ENCODE measurements around the gene BRWD1. TPM values are rescaled to one million over a fixed set of nuclear protein-coding genes. Genes with fewer than 3 reads are reported as not detected.

BRWD1 gene
- total RNA-seq, 1 experiment from 2014 or later = 53.3 TPM

- TF ChIP-seq ERG (CRISPR knock-in tag; IDR thresholded peaks at IDR 0.05) (no peak), E2F1 (CRISPR knock-in tag; IDR thresholded peaks at IDR 0.05) (no peak), ZNF532 (CRISPR knock-in tag; IDR thresholded peaks at IDR 0.05; ENCODE audit: borderline replicate concordance) (no peak)
Measured at GRCh38 chr21:39209334-39209688, 104.1 kb downstream of the BRWD1 start (continued).

- no peak for DNase-seq (ENCODE audit: low spot score)
- CTCF ChIA-PET = no interaction called here
- TF ChIP-seq AFF4 (CRISPR knock-in tag; IDR thresholded peaks at IDR 0.05; ENCODE audit: borderline replicate concordance) = no peak
- no peak for TF ChIP-seq ZNF425 (CRISPR knock-in tag; conservative IDR thresholded peaks at IDR 0.05)
- TF ChIP-seq ZNF121 (CRISPR knock-in tag; IDR thresholded peaks at IDR 0.05) = no peak
- TF ChIP-seq ETV6 (CRISPR knock-in tag; IDR thresholded peaks at IDR 0.05) = no peak
- TF ChIP-seq ZBTB21 (CRISPR knock-in tag; IDR thresholded peaks at IDR 0.05; ENCODE audit: borderline replicate concordance) = no peak
- no peak for TF ChIP-seq GRHL2 (CRISPR knock-in tag; IDR thresholded peaks at IDR 0.05; ENCODE audit: insufficient replicate concordance, severe bottlenecking)
- TF ChIP-seq ZNF232 (CRISPR knock-in tag; IDR thresholded peaks at IDR 0.05) = no peak
- no peak for TF ChIP-seq STAT6 (CRISPR knock-in tag; conservative IDR thresholded peaks at IDR 0.05; ENCODE audit: low read depth)
- no peak for TF ChIP-seq HMGA2 (CRISPR knock-in tag; IDR thresholded peaks at IDR 0.05)
- no peak for TF ChIP-seq ESRRA (CRISPR knock-in tag; IDR thresholded peaks at IDR 0.05; ENCODE audit: borderline replicate concordance)
- TF ChIP-seq USF1 (CRISPR knock-in tag; IDR thresholded peaks at IDR 0.05) = no peak
- TF ChIP-seq MAX (CRISPR knock-in tag; IDR thresholded peaks at IDR 0.05) = no peak
- no peak for TF ChIP-seq SMAD3 (CRISPR knock-in tag; IDR thresholded peaks at IDR 0.05; ENCODE audit: borderline replicate concordance)
- no peak for TF ChIP-seq GABPB1 (CRISPR knock-in tag; IDR thresholded peaks at IDR 0.05)
Measured at GRCh38 chr21:39208624-39209333, 104.7 kb downstream of the BRWD1 start.

More at GRCh38 chr21:39208624-39209333, 104.7 kb downstream of the BRWD1 start:
- no peaks in the 10 kb centered on the region for H3K27me3 Mint-ChIP-seq (ENCODE audit: low read depth)
- no peaks in the 10 kb centered on the region for H3K9me3 Mint-ChIP-seq
- H3K27ac Mint-ChIP-seq = peak overlapping the region; percentile 73
- POLR2A ChIA-PET = interaction anchor here (0.7 kb wide), 1 partner anchor 25 kb away, joined by 3 read pairs; the partner anchor contains the start of gene PSMG1
- H3K36me3 Mint-ChIP-seq = peaks cover 44% of the 10 kb centered on the region
- no peak overlapping the region for H3K4me3 Mint-ChIP-seq
- no peak for ATAC-seq
- no peaks in the 10 kb centered on the region for H3K4me1 Mint-ChIP-seq

All from WTC11 (cell line).